ENCODE measurements around the gene SCARB2. TPM values are rescaled to one million over a fixed set of nuclear protein-coding genes. Genes with fewer than 3 reads are reported as not detected.
A peak's percentile ranks its signal among the peaks of the same experiment; 100 is the strongest.

The SCARB2 gene
- total and polyA plus RNA-seq, 2 experiments from 2014 or later = 131 to 246 TPM

DNA sequence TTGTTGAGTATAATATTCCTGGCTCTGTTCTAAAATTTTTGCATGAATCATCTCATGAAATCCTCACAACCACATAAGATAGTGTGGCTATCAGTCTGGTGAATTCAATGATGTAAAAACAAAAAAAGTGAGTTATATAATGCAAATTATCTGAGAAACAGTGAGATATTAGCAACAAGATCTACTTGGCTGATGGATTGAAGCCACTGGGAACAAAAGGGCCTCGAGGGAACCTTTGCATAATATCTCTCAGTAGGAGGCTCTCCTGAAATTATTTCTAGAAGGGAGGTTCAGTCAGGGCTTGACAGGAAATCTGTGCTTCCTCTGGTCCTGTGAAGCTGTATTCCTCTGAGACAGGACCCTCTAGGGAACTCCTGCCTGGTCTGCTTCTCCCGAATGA, 35.3 kb downstream of the SCARB2 start:
- TF ChIP-seq EZH2 (IDR thresholded peaks at IDR 0.05; ENCODE audit: borderline replicate concordance) (no peak), EZH2phosphoT487 (IDR thresholded peaks at IDR 0.05; ENCODE audit: low read depth, severe bottlenecking, unreplicated experiment) (no peak)
- TF ChIP-seq, protein P1, sequence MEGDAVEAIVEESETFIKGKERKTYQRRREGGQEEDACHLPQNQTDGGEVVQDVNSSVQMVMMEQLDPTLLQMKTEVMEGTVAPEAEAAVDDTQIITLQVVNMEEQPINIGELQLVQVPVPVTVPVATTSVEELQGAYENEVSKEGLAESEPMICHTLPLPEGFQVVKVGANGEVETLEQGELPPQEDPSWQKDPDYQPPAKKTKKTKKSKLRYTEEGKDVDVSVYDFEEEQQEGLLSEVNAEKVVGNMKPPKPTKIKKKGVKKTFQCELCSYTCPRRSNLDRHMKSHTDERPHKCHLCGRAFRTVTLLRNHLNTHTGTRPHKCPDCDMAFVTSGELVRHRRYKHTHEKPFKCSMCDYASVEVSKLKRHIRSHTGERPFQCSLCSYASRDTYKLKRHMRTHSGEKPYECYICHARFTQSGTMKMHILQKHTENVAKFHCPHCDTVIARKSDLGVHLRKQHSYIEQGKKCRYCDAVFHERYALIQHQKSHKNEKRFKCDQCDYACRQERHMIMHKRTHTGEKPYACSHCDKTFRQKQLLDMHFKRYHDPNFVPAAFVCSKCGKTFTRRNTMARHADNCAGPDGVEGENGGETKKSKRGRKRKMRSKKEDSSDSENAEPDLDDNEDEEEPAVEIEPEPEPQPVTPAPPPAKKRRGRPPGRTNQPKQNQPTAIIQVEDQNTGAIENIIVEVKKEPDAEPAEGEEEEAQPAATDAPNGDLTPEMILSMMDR (IDR thresholded peaks at IDR 0.05; ENCODE audit: poor library complexity) = no peak

DNA sequence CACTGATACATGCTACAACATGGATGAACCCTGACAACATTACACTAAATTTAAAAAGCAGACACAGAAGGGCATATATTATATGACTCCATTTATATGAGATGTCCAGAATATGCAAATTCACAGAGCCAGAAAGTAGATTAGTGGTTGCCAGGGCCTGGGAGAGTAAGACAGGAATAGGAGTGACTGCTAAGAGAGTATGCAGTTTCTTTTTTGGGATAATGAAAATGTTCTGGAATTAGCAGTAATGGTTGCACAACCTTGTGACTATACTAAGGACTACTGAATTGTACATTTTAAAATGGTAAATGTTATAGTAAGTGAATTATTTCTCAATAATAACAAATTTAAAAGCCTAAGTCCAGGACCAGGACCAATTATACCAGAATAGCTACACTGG, 35.9 kb downstream of the SCARB2 start:
- Histone ChIP-seq H3K79me2 (peaks cover 46% of the 10 kb centered on the region), H2AFZ (no peak overlapping the region), H4K20me1 (ENCODE audit: insufficient read depth, poor library complexity, severe bottlenecking) (no peaks in the 10 kb centered on the region), H3K27me3 (no peaks in the 10 kb centered on the region), H3K9me2 (replicated peaks; ENCODE audit: insufficient read depth) (no peaks in the 10 kb centered on the region), H3K36me3 (replicated peaks; ENCODE audit: insufficient read depth, low read depth) (no peaks in the 10 kb centered on the region), H3K9me3 (ENCODE audit: low read depth) (no peaks in the 10 kb centered on the region), H3K4me2 (no peak overlapping the region), H3K27ac (no peak overlapping the region), H3K4me3 (no peak overlapping the region), H3K4me1 (ENCODE audit: insufficient read depth) (no peaks in the 10 kb centered on the region)
- no peak for DNase-seq (ENCODE audit: low spot score)
- TF ChIP-seq EZH2phosphoT487 (IDR thresholded peaks at IDR 0.05; ENCODE audit: low read depth, severe bottlenecking, unreplicated experiment) (no peak), EZH2 (IDR thresholded peaks at IDR 0.05; ENCODE audit: borderline replicate concordance) (no peak)

More for the DNA sequence above, 35.3 kb downstream of the SCARB2 start:
- Histone ChIP-seq H3K4me2 (no peak overlapping the region), H3K27me3 (no peaks in the 10 kb centered on the region), H3K4me3 (no peak overlapping the region), H4K20me1 (ENCODE audit: insufficient read depth, poor library complexity, severe bottlenecking) (no peaks in the 10 kb centered on the region), H3K79me2 (peaks cover 52% of the 10 kb centered on the region), H2AFZ (no peak overlapping the region), H3K27ac (no peak overlapping the region), H3K36me3 (replicated peaks; ENCODE audit: insufficient read depth, low read depth) (no peaks in the 10 kb centered on the region), H3K4me1 (ENCODE audit: insufficient read depth) (no peaks in the 10 kb centered on the region), H3K9me2 (replicated peaks; ENCODE audit: insufficient read depth) (no peaks in the 10 kb centered on the region), H3K9me3 (ENCODE audit: low read depth) (no peaks in the 10 kb centered on the region)
- WGBS (ENCODE audit: low lambda C conversion rate, missing lambda C conversion rate) = 85% methylated on average over 2 of the region's 2 CpGs
- DNase-seq (ENCODE audit: low spot score) = no peak

DNA sequence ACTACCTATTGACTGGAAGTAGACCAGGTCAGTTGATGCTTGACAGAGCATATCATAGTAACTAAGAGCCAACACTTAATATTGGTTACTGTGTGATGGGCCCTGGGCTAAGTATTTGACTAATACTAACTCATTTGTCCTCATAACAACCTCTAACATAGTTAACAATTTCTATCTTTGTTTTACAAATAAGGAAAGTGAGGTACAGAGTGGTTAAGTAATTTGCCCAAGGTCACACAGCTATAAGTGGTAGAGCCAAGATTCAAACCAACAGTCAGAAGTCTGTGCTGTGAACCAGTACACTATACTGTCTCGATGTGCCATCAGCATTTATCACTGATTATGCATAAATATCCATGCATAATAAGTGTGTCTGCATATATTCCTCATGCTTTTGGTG, 38.3 kb downstream of the SCARB2 start:
- Histone ChIP-seq H2AFZ (no peak overlapping the region), H3K4me2 (no peak overlapping the region), H3K9me3 (ENCODE audit: low read depth) (no peaks in the 10 kb centered on the region), H3K27ac (no peak overlapping the region), H3K9me2 (replicated peaks; ENCODE audit: insufficient read depth) (no peaks in the 10 kb centered on the region), H3K79me2 (peaks cover 27% of the 10 kb centered on the region), H3K36me3 (replicated peaks; ENCODE audit: insufficient read depth, low read depth) (no peaks in the 10 kb centered on the region), H3K27me3 (no peaks in the 10 kb centered on the region), H4K20me1 (ENCODE audit: insufficient read depth, poor library complexity, severe bottlenecking) (no peaks in the 10 kb centered on the region), H3K4me1 (ENCODE audit: insufficient read depth) (no peaks in the 10 kb centered on the region), H3K4me3 (no peak overlapping the region)
- DNase-seq (ENCODE audit: low spot score) = no peak
- TF ChIP-seq EZH2 (IDR thresholded peaks at IDR 0.05; ENCODE audit: borderline replicate concordance) (no peak), EZH2phosphoT487 (IDR thresholded peaks at IDR 0.05; ENCODE audit: low read depth, severe bottlenecking, unreplicated experiment) (no peak)
- TF ChIP-seq, protein P1 (IDR thresholded peaks at IDR 0.05; ENCODE audit: poor library complexity) = no peak
- WGBS (ENCODE audit: low lambda C conversion rate, missing lambda C conversion rate) = 100% methylated on average over 1 of the region's 1 CpG

- 70% methylated on average over 6 of the region's 6 CpGs for WGBS (ENCODE audit: low lambda C conversion rate, missing lambda C conversion rate)
- TF ChIP-seq EZH2 (IDR thresholded peaks at IDR 0.05; ENCODE audit: borderline replicate concordance) (no peak), EZH2phosphoT487 (IDR thresholded peaks at IDR 0.05; ENCODE audit: low read depth, severe bottlenecking, unreplicated experiment) (no peak)
- TF ChIP-seq, protein P1 (IDR thresholded peaks at IDR 0.05; ENCODE audit: poor library complexity) = no peak
- DNase-seq (ENCODE audit: low spot score) = no peak
- Histone ChIP-seq H3K27ac (peak overlapping the region; percentile 45), H2AFZ (no peak overlapping the region), H4K20me1 (ENCODE audit: insufficient read depth, poor library complexity, severe bottlenecking) (no peaks in the 10 kb centered on the region), H3K9me2 (replicated peaks; ENCODE audit: insufficient read depth) (no peaks in the 10 kb centered on the region), H3K4me2 (no peak overlapping the region), H3K9me3 (ENCODE audit: low read depth) (no peaks in the 10 kb centered on the region), H3K27me3 (no peaks in the 10 kb centered on the region), H3K4me1 (ENCODE audit: insufficient read depth) (no peaks in the 10 kb centered on the region), H3K4me3 (no peak overlapping the region), H3K79me2 (peaks cover 20% of the 10 kb centered on the region), H3K36me3 (replicated peaks; ENCODE audit: insufficient read depth, low read depth) (no peaks in the 10 kb centered on the region)
Observed at GRCh38 chr4:76174216-76174615, 39.4 kb downstream of the SCARB2 start.
